Activated naive CD4-positive, alpha-beta T cell treated with anti-CD3 and anti-CD28 coated beads, Interleukin-2, amount 10 ng/mL, durations not matched to agents 7 days and 5 days (primary cell): ENCODE data around the gene DSCAML1.

Source experiments
- CTCF ChIA-PET: fragments of 350-600 bp; sonication (Branson Sonifier 250); formaldehyde crosslinking; loops from one replicate; lab custom pipeline; 2021; ENCODE audit warnings: antibody characterized with exemption; lab: Charles Lee
- DNase-seq: peaks from one replicate; pipeline ENCODE4 v3.0.0-alpha.2; 2020
- H3K27ac Mint-ChIP-seq: one replicate; pipeline ENCODE4 v1.8.0; 2021; ENCODE audit warnings: mild to moderate bottlenecking, moderate library complexity, mixed read lengths
- H3K27me3 Mint-ChIP-seq: one replicate; pipeline ENCODE4 v1.8.0; 2021; ENCODE audit warnings: mild to moderate bottlenecking, mixed read lengths
- H3K36me3 Mint-ChIP-seq: one replicate; pipeline ENCODE4 v1.8.0; 2021; ENCODE audit warnings: mixed read lengths
- H3K4me1 Mint-ChIP-seq: one replicate; pipeline ENCODE4 v1.8.0; 2021; ENCODE audit warnings: mixed read lengths
- H3K4me3 Mint-ChIP-seq: one replicate; pipeline ENCODE4 v1.8.0; 2021; ENCODE audit warnings: mild to moderate bottlenecking, moderate library complexity, mixed read lengths
- H3K9me3 Mint-ChIP-seq: one replicate; pipeline ENCODE4 v1.8.0; 2021; ENCODE audit warnings: mixed read lengths

DSCAML1 gene

DNA sequence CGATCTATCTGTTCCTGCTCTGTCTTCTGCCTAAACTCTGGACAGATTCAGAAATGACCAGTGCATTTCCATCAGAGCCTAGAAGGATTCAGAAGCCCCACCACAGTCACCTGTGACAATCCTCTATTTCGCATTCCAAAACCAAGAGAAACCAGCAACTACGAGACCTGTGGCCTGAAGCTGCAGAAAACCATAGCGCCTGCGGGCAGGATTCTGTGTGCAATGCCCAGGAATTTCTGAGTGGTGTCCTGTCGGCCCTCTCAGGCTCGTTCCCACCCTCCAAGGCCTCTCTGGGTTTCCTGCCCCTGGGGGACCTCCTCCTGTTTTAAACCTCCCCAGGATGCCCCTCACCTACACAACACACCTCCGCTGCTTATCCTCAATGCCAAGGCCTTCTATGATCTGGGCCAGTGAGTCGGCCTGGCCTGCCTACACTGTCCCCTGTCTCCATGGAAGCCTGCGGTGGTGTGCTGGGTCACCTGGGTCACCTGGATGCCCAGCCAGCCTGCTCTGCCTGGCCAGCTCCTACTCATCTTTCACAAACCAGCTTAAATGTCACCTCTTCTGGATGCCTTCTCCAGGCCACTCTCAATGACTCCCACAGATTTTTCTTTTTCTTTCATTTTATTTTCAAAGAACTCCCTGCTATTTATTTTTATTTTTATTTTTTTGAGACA lies 271.0 kb downstream of the DSCAML1 start:
- peaks cover 11% of the 10 kb centered on the region for H3K27me3 Mint-ChIP-seq
- no peak overlapping the region for H3K4me3 Mint-ChIP-seq
- H3K27ac Mint-ChIP-seq: no peak overlapping the region
- DNase-seq: no peak
- no peaks in the 10 kb centered on the region for H3K9me3 Mint-ChIP-seq
- CTCF ChIA-PET: no interaction called here
- no peaks in the 10 kb centered on the region for H3K36me3 Mint-ChIP-seq
- H3K4me1 Mint-ChIP-seq: no peaks in the 10 kb centered on the region

DNA sequence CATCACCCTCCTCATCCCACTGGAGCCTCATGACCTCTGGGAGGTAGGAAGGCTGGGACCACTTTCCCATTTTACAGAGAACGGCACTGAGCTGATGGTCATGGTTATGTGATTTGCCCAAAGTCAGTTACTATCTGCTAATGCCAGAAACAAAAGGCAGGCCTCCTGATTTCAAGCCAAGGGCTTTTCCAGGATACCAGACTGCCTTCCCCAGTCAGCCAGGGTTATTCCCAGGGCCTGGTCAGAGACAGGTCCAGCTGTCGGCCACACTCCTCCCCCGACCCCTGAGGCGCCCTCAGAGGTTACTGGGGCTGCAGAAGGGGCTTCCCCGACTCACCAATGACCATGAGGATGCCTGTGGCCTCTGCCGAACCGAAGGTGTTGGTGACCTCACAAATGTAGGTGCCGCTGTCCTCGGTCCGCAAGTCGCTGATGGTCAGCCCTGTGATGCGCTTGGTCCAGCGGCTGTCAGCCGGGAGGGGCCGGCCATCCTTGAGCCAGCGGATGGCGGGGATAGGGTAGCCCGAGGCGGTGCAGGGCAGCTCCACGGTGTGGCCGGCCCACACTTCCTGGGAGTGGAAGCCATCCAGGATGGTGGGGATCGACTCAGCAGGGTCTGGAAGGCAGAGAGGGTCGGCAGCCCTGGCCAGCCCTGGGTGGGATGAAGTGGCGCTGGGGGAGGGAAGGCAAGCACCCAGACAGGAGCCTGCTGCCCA lies 272.4 kb downstream of the DSCAML1 start:
- H3K9me3 Mint-ChIP-seq: no peaks in the 10 kb centered on the region
- peaks cover 6% of the 10 kb centered on the region for H3K27me3 Mint-ChIP-seq
- DNase-seq: no peak
- H3K4me1 Mint-ChIP-seq: no peaks in the 10 kb centered on the region
- no peak overlapping the region for H3K4me3 Mint-ChIP-seq
- CTCF ChIA-PET: no interaction called here
- no peak overlapping the region for H3K27ac Mint-ChIP-seq
- no peaks in the 10 kb centered on the region for H3K36me3 Mint-ChIP-seq

DNA sequence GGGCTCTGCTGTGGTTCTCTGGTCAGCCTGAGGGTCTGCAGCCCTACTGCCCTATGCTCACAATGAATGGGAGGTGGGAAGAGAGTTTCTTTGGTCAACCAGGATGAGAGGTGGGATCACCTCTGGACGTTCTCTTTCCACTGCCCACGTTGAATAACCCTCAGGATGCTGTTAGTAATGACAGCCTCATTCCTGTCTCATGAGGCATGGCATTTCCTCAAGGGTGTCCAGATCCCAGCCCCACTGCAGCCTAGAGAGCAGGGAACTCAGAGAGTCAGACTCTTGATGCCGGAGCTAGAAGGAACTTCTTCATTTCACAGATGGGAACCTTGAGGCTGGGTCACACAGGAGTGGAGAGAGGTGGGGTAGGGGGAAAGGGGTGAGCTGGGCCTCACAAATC lies 273.3 kb downstream of the DSCAML1 start:
- H3K27ac Mint-ChIP-seq: no peak overlapping the region

DNA sequence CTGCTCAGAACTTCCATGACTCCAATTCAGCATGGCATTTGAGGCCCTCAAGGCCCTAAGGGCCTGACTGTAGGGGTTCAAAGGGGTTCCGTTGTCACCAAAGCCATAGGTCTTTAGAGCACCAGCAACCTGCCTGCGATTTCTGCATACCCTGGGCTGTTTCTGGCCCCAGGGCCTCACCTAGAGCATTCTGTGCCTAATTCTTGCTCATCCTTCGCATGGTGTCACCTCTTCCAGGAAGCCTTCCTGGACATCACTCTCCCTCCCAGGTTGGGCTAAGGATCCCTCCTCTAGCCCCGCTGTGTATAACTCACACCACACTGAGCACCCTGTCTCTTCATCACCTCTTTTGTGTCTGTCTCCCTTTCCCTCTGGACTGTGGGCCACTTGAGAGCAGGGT lies 275.0 kb downstream of the DSCAML1 start:
- Mint-ChIP-seq H3K27me3 (no peaks in the 10 kb centered on the region), H3K9me3 (no peaks in the 10 kb centered on the region), H3K4me3 (no peak overlapping the region), H3K4me1 (no peaks in the 10 kb centered on the region), H3K27ac (no peak overlapping the region), H3K36me3 (no peaks in the 10 kb centered on the region)
- CTCF ChIA-PET: no interaction called here
- DNase-seq: no peak

More for the DNA sequence above, 273.3 kb downstream of the DSCAML1 start:
- H3K36me3 Mint-ChIP-seq: no peaks in the 10 kb centered on the region
- CTCF ChIA-PET: no interaction called here
- H3K4me3 Mint-ChIP-seq: no peak overlapping the region
- H3K4me1 Mint-ChIP-seq: no peaks in the 10 kb centered on the region
- H3K27me3 Mint-ChIP-seq: peaks cover 3% of the 10 kb centered on the region
- no peak for DNase-seq
- H3K9me3 Mint-ChIP-seq: no peaks in the 10 kb centered on the region

DNA sequence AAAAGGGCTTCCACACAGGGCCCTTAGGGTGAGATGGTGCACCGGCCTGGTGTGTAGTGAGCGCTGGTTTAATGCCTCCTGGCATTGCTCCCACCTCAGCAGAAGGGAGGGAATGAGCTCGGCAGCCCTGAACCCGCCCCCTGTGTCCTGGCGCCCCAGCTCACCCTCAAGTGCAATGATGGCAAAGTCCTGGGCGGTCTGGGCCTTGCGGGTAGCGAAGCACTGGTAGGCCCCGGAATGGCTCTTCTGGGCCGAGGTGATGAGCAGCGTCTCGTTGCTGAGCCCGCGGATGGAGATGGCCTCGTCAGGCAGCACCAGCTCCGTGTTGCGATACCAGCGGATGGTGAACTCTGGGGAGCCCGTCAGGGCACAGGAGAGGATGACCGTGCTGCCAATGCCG lies 276.1 kb downstream of the DSCAML1 start:
- H3K4me3 Mint-ChIP-seq: no peak overlapping the region
- DNase-seq: no peak
- no peaks in the 10 kb centered on the region for H3K36me3 Mint-ChIP-seq
- H3K27me3 Mint-ChIP-seq: no peaks in the 10 kb centered on the region
- no peak overlapping the region for H3K27ac Mint-ChIP-seq
- no peaks in the 10 kb centered on the region for H3K4me1 Mint-ChIP-seq
- no peaks in the 10 kb centered on the region for H3K9me3 Mint-ChIP-seq
- CTCF ChIA-PET: no interaction called here

DNA sequence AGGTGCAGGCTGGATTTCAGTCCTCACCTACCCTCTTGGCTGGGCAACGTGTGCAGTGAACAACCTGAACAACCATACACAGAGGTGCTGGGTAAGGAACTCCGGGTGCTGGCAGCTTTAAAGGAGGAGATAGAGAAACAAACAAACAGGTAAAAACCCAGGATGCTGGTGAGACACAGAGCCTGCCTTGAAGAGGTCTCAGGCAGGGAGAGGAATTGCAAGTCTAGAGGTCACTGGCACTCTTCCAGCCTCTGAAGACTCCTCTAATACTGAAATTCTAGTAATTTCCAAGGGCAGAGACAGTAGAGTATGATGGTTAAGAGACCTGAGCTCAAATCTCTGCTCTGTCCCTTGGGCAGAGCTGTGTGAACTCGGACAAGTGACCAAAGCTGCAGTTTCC lies 276.8 kb downstream of the DSCAML1 start:
- no peaks in the 10 kb centered on the region for H3K4me1 Mint-ChIP-seq
- H3K36me3 Mint-ChIP-seq: no peaks in the 10 kb centered on the region
- H3K4me3 Mint-ChIP-seq: no peak overlapping the region
- CTCF ChIA-PET: no interaction called here
- no peak overlapping the region for H3K27ac Mint-ChIP-seq
- no peaks in the 10 kb centered on the region for H3K27me3 Mint-ChIP-seq
- DNase-seq: no peak
- no peaks in the 10 kb centered on the region for H3K9me3 Mint-ChIP-seq

DNA sequence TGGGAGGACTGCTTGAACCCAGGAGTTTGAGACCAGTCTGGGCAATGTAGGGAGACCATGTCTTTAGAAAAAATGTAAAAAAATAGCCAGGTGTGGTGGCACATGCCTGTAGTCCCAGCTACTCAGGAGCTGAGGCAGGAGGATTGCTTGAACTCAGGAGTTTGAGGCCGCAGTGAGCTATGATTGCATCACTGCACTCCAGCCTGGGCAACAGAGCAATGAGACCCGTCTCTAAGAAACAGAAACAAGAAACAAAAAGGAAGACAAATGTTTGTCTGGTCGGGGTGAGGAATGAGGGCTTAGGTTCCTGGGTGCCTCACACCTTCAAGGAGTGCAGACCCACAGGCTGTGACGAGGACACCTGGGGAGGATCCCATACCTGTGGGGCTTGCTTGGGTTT lies 277.4 kb downstream of the DSCAML1 start:
- Mint-ChIP-seq H3K4me1 (no peaks in the 10 kb centered on the region), H3K36me3 (no peaks in the 10 kb centered on the region), H3K27ac (no peak overlapping the region)

DNA sequence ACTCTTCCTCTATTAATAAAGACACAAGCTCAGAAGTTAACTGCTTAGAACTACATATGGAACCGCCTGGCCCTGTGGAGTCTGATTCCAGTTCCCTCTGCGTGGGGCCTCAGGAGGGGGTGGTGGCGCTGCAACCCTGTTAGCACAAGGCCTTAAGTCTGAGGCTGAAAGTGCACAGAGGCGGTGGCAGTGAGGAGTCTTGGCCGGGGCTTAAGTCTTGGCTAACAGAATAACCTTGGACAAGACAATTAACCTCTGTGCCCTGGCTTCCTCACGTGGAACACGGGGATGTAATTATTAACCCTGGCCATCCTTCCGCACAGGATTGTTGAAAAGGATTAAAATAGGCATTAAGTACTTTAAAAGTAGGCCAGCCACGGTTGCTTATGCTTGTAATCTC lies 277.8 kb downstream of the DSCAML1 start:
- Mint-ChIP-seq H3K4me1 (no peaks in the 10 kb centered on the region), H3K4me3 (no peak overlapping the region), H3K9me3 (no peaks in the 10 kb centered on the region), H3K36me3 (no peaks in the 10 kb centered on the region), H3K27me3 (peaks cover under 1% of the 10 kb centered on the region), H3K27ac (no peak overlapping the region)
- CTCF ChIA-PET: no interaction called here
- no peak for DNase-seq

More for the DNA sequence above, 277.4 kb downstream of the DSCAML1 start:
- no peak overlapping the region for H3K4me3 Mint-ChIP-seq
- CTCF ChIA-PET: no interaction called here
- no peaks in the 10 kb centered on the region for H3K27me3 Mint-ChIP-seq
- no peak for DNase-seq
- no peaks in the 10 kb centered on the region for H3K9me3 Mint-ChIP-seq

DNA sequence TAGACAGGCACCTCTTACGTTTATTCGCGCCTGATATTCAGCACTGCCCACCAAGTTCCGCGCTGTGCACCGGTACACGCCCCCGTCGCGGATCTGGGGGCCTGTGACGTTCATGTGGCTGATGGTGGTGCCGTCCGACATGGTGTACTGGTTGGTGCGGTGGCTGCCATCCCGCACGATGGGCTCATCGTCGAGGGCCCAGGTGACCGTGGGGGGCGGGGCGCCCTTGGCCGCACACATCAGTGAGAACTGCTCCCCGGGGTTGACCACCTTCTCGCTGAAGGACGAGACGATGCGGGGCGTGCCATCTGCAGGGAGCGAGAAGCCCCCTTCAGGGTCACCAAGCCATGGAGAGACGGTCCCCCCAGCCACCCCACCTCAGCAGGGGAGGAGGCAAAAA lies 278.6 kb downstream of the DSCAML1 start:
- Mint-ChIP-seq H3K4me1 (no peaks in the 10 kb centered on the region), H3K9me3 (no peaks in the 10 kb centered on the region), H3K4me3 (no peak overlapping the region), H3K27me3 (peaks cover 6% of the 10 kb centered on the region), H3K36me3 (no peaks in the 10 kb centered on the region), H3K27ac (no peak overlapping the region)
- CTCF ChIA-PET: no interaction called here
- no peak for DNase-seq

DNA sequence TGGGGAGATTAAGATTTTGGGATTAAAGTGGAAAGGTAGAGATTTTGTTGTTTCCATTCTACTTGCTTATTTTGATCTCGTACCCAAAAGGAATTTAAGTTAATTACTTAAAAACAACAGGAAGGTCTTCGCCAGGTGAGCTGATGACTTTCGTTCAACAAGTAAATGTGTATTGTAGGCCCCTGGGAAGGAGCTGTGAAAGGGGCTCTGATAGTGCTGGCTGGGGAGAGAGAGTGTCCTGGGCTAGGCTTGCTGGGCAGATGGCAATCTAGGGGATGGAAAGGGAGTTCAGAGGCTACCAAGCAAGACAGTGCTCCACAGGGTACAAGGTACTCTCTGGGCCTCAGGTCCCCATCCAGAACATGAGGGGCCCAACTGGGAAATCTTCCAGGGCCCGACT lies 279.9 kb downstream of the DSCAML1 start:
- DNase-seq: no peak
- Mint-ChIP-seq H3K36me3 (no peaks in the 10 kb centered on the region), H3K4me3 (no peak overlapping the region), H3K27me3 (peaks cover 6% of the 10 kb centered on the region), H3K4me1 (no peaks in the 10 kb centered on the region), H3K9me3 (no peaks in the 10 kb centered on the region), H3K27ac (no peak overlapping the region)
- CTCF ChIA-PET: no interaction called here

DNA sequence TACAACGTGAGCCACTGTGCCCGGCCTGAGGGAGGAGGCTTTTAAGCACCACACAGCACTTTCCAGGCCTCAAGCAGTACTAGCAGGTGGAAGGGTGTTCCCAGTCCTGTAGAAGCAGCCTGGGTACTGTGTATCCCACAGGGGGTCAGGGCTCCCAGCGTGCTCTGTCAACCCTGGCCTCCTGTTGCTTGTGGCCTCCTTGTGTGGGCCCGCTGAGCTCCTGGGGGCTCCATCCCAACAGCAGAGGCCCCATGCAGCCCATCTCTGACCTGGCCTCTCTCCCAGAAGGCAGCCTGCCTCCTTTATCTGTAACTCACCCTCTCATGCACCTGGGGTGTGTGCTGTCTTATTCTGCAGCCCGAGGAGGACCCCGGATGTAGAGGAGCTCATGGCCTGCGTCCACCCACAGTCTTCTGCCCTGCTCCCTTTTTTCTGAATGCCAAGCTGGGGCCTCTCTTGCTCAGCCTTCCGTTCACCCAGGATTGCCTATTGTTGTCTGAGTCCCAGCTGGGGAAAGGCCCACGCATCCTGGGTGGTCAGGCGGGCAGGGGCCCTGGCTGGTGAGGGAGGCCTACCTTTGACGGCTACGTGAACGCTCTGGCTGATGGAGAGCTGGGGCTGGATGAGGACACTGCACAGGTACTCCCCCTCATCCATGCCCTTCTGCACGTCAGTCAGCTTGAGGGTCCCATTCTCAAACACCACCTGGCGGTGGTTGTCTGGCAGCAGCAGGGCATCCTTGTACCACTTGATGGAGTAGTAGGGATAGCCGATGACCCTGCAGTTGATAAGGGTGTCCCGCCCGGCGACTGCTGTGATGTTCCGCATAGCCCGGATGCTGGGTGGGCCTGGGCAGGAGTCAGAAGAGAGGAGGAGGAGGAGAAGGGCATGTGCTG lies 280.9 kb downstream of the DSCAML1 start:
- CTCF ChIA-PET: no interaction called here
- DNase-seq: no peak
- no peak overlapping the region for H3K27ac Mint-ChIP-seq
- no peaks in the 10 kb centered on the region for H3K36me3 Mint-ChIP-seq
- peaks cover 6% of the 10 kb centered on the region for H3K27me3 Mint-ChIP-seq
- no peak overlapping the region for H3K4me3 Mint-ChIP-seq
- no peaks in the 10 kb centered on the region for H3K4me1 Mint-ChIP-seq
- no peaks in the 10 kb centered on the region for H3K9me3 Mint-ChIP-seq

DNA sequence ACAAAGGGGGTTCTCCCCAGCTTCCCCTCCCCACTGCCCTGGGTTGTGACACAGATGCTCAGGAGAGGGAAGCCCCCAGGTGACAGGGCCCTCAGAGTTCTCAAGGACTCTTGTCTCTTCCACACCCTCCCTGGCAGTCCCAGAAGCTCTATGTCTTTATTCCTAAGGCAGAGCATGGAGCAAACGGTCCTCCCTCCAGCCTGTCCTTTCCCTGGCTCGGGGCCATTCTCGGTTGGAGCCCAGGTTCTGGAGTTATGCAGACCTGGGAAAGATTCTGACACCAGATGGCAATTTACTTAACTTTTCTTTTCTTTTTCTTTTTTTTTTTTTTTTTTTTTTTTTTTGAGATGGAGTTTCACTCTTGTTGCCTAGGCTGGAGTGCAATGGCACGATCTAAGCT lies 282.8 kb downstream of the DSCAML1 start:
- Mint-ChIP-seq H3K9me3 (no peaks in the 10 kb centered on the region), H3K36me3 (no peaks in the 10 kb centered on the region), H3K27ac (no peak overlapping the region), H3K4me1 (no peaks in the 10 kb centered on the region), H3K4me3 (no peak overlapping the region), H3K27me3 (peaks cover 9% of the 10 kb centered on the region)
- CTCF ChIA-PET: no interaction called here
- DNase-seq: no peak

DNA sequence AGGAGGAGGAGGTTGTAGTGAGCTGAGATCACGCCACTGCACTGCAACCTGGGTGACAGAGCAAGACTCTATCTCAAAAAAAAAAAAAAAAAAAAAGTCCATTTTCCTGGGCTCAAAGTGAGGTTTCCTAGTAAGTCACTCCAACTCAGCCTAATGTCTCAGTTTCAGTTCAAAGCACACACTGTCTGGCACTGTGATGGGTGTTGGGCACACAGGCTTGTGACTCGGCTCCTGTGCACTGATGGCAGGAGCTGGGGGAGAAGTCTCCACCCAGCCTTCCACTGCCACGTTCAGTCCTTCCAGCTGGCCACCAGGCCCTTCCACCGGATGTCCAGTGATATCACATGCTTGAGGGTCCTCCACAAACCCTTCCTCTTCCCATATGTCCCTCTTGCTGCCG lies 283.4 kb downstream of the DSCAML1 start:
- Mint-ChIP-seq H3K27me3 (peaks cover 12% of the 10 kb centered on the region), H3K4me1 (no peaks in the 10 kb centered on the region), H3K36me3 (no peaks in the 10 kb centered on the region), H3K9me3 (no peaks in the 10 kb centered on the region), H3K4me3 (no peak overlapping the region), H3K27ac (no peak overlapping the region)
- DNase-seq: no peak
- CTCF ChIA-PET: no interaction called here

DNA sequence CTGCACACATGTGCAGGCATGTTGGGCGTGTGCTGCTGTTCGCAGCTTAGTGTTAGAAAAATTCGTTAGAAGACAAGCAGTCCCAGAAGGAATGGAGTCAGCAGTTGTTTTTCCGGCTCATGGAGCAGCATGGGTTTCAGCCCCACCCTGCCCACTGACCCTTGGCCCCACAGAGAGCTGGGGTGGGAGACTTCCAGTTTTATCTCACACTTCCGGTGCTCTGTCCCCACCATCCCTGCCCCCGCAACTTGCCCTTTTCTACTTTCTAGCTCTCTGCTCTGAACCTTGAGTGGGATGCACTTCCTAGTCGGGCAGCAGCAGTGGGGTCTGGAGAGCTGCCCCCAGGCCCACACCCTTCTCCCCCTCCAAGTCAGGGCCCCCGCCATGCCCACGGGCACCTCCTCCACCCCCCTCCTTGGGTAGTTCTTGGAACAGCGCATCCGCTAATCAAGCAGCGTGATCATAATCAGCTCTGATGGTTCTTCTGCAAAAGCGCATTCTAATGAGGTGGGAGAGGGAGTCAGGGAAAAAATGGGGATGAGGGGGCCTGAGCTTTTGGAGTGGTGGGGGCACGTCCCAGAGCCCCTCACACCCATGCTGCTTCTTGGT lies 285.0 kb downstream of the DSCAML1 start:
- no peak for DNase-seq
- H3K27ac Mint-ChIP-seq: no peak overlapping the region
- no peaks in the 10 kb centered on the region for H3K36me3 Mint-ChIP-seq
- no peak overlapping the region for H3K4me3 Mint-ChIP-seq
- peaks cover 12% of the 10 kb centered on the region for H3K27me3 Mint-ChIP-seq
- H3K4me1 Mint-ChIP-seq: no peaks in the 10 kb centered on the region
- no peaks in the 10 kb centered on the region for H3K9me3 Mint-ChIP-seq
- CTCF ChIA-PET: interaction anchor here (0.9 kb wide), 1 partner anchor 33 kb away, joined by 3 read pairs; no protein-coding TSS in a partner anchor
